ENCODE data around the gene CXCL14.

CXCL14 gene

DNA sequence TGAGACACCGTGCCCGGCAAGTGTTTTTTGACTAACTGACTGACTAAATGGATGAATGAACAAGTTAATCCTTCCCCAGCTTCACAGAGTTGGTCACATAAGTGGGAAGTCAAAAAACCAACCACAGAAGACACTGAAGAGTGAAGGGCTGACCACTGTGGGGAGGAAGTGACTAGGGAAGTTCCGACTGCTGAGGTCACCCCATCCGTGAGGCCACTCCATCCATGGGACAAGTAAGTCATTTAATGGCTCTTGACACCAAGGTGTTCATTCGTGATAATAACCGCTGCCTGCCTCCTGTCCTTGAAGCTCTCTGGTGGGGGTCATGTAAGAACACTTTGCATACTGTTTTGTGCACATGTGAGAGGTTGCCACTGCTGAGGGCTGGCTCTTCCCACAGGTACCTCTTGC lies 22.2 kb upstream of the CXCL14 start:
- peak; percentile 26 for DNase-seq (ENCODE audit: low read depth)
- no peak overlapping the region for H3K4me3 ChIP-seq (ENCODE audit: low read depth, low read length)
- TF ChIP-seq, protein P1, sequence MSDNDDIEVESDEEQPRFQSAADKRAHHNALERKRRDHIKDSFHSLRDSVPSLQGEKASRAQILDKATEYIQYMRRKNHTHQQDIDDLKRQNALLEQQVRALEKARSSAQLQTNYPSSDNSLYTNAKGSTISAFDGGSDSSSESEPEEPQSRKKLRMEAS (IDR thresholded peaks at IDR 0.05; ENCODE audit: low read depth, low read length), result no peak
- TF ChIP-seq POLR2A (IDR thresholded peaks at IDR 0.05; ENCODE audit: extremely low read depth, insufficient read length), result no peak
- TF ChIP-seq, protein P2, sequence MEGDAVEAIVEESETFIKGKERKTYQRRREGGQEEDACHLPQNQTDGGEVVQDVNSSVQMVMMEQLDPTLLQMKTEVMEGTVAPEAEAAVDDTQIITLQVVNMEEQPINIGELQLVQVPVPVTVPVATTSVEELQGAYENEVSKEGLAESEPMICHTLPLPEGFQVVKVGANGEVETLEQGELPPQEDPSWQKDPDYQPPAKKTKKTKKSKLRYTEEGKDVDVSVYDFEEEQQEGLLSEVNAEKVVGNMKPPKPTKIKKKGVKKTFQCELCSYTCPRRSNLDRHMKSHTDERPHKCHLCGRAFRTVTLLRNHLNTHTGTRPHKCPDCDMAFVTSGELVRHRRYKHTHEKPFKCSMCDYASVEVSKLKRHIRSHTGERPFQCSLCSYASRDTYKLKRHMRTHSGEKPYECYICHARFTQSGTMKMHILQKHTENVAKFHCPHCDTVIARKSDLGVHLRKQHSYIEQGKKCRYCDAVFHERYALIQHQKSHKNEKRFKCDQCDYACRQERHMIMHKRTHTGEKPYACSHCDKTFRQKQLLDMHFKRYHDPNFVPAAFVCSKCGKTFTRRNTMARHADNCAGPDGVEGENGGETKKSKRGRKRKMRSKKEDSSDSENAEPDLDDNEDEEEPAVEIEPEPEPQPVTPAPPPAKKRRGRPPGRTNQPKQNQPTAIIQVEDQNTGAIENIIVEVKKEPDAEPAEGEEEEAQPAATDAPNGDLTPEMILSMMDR (IDR thresholded peaks at IDR 0.05; ENCODE audit: low read depth, low read length), result no peak
- TF ChIP-seq MYC (IDR thresholded peaks at IDR 0.05; ENCODE audit: low read depth, low read length), result no peak

DNA sequence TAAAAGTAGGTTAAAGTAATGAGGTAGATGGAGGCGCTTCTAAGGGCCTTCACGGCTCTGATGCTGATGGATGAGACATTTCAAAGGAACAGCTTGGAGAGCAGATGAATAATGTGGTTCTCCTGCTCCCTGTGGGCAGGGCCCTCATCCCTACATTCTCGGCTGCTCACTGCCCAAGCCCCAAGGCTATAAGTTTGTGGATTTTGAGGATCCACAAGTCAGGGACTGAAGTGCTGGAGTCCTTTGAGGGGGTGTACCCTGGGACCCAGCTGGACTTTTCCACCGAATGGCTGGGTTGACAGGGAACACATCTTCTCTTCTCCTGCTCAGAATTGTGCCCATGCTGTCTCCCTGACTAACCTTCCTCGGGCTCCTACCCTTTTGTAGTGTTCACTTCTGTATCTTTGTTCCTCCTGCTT lies 21.4 kb upstream of the CXCL14 start:
- no peak overlapping the region for H3K4me3 ChIP-seq (ENCODE audit: low read depth, low read length)
- TF ChIP-seq, protein P2 (IDR thresholded peaks at IDR 0.05; ENCODE audit: low read depth, low read length), result no peak
- TF ChIP-seq MYC (IDR thresholded peaks at IDR 0.05; ENCODE audit: low read depth, low read length) (no peak), POLR2A (IDR thresholded peaks at IDR 0.05; ENCODE audit: extremely low read depth, insufficient read length) (no peak)
- TF ChIP-seq, protein P1 (IDR thresholded peaks at IDR 0.05; ENCODE audit: low read depth, low read length), result no peak
- DNase-seq (ENCODE audit: low read depth), result no peak

DNA sequence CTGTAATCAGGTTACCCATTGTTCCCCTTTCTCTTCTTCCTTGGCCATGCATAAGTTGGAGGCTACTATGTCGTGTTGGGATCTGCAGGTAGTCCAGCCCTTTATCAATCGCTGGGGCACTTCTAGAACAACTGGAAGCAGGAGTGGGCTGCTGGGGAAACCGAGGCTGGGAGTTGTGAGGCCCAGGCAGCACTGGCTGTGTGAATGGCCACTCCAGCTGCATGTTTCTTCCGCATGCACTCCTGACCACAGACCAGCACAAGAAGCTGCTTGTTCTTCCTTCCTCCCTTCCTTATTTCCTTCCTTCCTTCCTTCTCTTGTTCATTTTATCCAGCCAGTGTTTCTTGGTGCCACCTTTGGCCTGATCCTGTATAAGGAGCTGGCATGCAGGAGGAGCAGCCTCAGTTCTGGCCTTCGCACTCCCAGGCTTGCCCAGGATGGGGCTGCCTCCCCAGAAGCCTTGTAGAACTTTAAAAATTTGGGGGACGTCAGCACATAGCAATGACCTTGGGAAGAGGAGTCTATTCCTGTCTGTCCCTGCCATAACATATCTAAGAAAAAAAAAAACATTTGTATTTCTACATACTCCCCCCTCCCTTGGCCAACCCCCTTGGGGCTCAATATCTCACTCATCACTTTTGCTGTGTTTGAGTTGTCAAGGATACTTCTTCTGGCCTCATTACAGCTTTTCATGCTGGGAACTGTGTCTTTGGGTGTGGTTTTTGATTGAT lies 20.8 kb upstream of the CXCL14 start:
- TF ChIP-seq MYC (IDR thresholded peaks at IDR 0.05; ENCODE audit: low read depth, low read length), result no peak
- TF ChIP-seq, protein P2 (IDR thresholded peaks at IDR 0.05; ENCODE audit: low read depth, low read length), result no peak
- TF ChIP-seq POLR2A (IDR thresholded peaks at IDR 0.05; ENCODE audit: extremely low read depth, insufficient read length), result no peak
- no peak for DNase-seq (ENCODE audit: low read depth)
- H3K4me3 ChIP-seq (ENCODE audit: low read depth, low read length), result no peak overlapping the region

DNA sequence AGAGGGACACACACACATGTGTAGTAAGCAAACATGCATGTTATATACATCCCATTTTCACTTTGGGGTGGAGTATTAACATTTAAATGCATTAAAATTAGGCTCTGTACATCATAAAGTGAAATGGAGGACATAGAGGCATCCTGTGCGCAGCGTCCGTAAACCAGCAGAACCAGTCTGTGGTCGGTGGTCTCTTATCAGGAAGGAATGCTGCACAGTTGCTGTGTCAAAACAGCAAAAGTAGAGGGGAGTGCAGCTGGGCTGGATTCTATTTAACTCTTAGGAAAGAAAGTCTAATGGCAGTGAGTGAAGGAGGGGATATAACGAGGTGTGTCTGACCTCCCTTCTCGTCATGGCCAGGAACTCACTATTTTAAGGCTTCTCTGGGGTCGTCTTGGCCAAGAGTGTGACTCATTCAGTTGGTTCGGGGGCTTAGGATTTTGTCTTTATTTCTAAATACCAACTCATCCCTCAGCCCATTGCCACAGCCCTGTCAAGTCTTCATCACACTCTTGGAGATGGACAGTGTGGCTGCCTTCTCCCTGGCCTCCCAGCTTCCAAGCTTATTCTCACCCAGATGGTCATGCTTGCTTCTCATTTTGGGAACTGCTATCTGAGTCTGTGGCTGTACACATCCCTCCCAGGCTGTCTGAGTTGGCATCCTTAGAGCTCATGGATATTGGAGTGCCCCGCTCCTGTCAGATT lies 20.1 kb upstream of the CXCL14 start:
- no peak overlapping the region for H3K4me3 ChIP-seq (ENCODE audit: low read depth, low read length)
- DNase-seq (ENCODE audit: low read depth), result no peak
- TF ChIP-seq, protein P2 (IDR thresholded peaks at IDR 0.05; ENCODE audit: low read depth, low read length), result no peak
- no peak for TF ChIP-seq MYC (IDR thresholded peaks at IDR 0.05; ENCODE audit: low read depth, low read length)
- TF ChIP-seq, protein P1 (IDR thresholded peaks at IDR 0.05; ENCODE audit: low read depth, low read length), result no peak
- no peak for TF ChIP-seq POLR2A (IDR thresholded peaks at IDR 0.05; ENCODE audit: extremely low read depth, insufficient read length)

DNA sequence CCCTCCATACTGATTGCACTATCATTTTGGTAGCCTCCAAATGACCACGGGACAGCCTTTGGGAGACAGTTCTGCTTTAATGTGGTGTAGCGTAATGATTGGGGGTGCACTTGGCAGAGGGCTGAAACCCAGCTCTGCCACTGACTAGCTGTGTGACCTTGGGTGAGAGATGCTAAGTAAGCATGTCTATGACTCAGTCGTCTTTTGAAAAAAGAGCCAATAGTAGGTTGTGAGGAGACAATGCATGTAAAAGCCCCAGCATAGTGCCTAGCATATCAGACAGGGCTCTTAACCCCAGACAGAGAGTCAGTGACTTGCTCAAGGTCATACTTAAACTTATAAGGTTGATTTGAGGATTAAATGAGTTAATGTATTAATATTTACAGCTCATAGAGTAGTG lies 18.0 kb upstream of the CXCL14 start:
- TF ChIP-seq, protein P1 (IDR thresholded peaks at IDR 0.05; ENCODE audit: low read depth, low read length), result no peak
- TF ChIP-seq, protein P2 (IDR thresholded peaks at IDR 0.05; ENCODE audit: low read depth, low read length), result no peak
- no peak for TF ChIP-seq MYC (IDR thresholded peaks at IDR 0.05; ENCODE audit: low read depth, low read length)
- TF ChIP-seq POLR2A (IDR thresholded peaks at IDR 0.05; ENCODE audit: extremely low read depth, insufficient read length), result no peak
- DNase-seq (ENCODE audit: low read depth), result no peak
- no peak overlapping the region for H3K4me3 ChIP-seq (ENCODE audit: low read depth, low read length)

Measured in NB4 (cell line).